Mucosa of stomach (tissue), 1 donor: ENCODE data around the gene TCEAL5.
A peak's percentile ranks its signal among the peaks of the same experiment; 100 is the strongest.
"Not testable (repeated sequence)": the region's sequence is repeated elsewhere in the genome, so short reads cannot be mapped to it uniquely, and the experiment has no call there.

Experiments
- H3K27me3 ChIP-seq: one replicate; pipeline ENCODE4 v1.7.0; 2013; ENCODE audit warnings: mild to moderate bottlenecking, low read length; ENCODE audit not compliant: control insufficient read depth, insufficient read depth
- H3K36me3 ChIP-seq: one replicate; pipeline ENCODE4 v1.7.0; 2013; ENCODE audit warnings: low read length; ENCODE audit not compliant: control insufficient read depth, insufficient read depth
- H3K4me1 ChIP-seq: one replicate; pipeline ENCODE4 v1.7.0; 2013; ENCODE audit warnings: mild to moderate bottlenecking, low read length; ENCODE audit not compliant: control insufficient read depth, insufficient read depth
- H3K4me3 ChIP-seq: one replicate; pipeline ENCODE4 v1.7.0; 2013; ENCODE audit warnings: low read length
- H3K9ac ChIP-seq: one replicate; pipeline ENCODE4 v1.7.0; 2013; ENCODE audit warnings: mild to moderate bottlenecking, low read length, moderate library complexity
- H3K9me3 ChIP-seq: one replicate; pipeline ENCODE4 v1.7.0; 2013; ENCODE audit warnings: mild to moderate bottlenecking, low read length, moderate library complexity; ENCODE audit not compliant: control insufficient read depth
- donor health status: Pancreatic carcinoma.

TCEAL5 gene

GRCh38 chrX:103256651-103257050, 19.9 kb downstream of the TCEAL5 start:
- Histone ChIP-seq H3K9ac (no peak overlapping the region), H3K36me3 (no peaks in the 10 kb centered on the region), H3K27me3 (no peaks in the 10 kb centered on the region), H3K4me1 (no peaks in the 10 kb centered on the region), H3K4me3 (no peak overlapping the region), H3K9me3 (no peaks in the 10 kb centered on the region)

GRCh38 chrX:103254921-103255493, 21.5 kb downstream of the TCEAL5 start, which contains the start of gene TCEAL8:
TSS of gene TCEAL8 (minus strand) at chrX:103255155. CDS start at chrX:103253979, 1,176 bp downstream.
- Histone ChIP-seq H3K4me3 (peak within 1 kb of the TSS; percentile 92), H3K9ac (peak within 1 kb of the TSS; percentile 93), H3K27me3 (no peaks in the 10 kb centered on the region), H3K9me3 (no peaks in the 10 kb centered on the region), H3K36me3 (no peaks in the 10 kb centered on the region), H3K4me1 (no peaks in the 10 kb centered on the region)

- Histone ChIP-seq H3K4me3 (peak overlapping the region; percentile 92), H3K9me3 (no peaks in the 10 kb centered on the region), H3K9ac (peak overlapping the region; percentile 93), H3K4me1 (no peaks in the 10 kb centered on the region), H3K36me3 (no peaks in the 10 kb centered on the region), H3K27me3 (no peaks in the 10 kb centered on the region)
Observed at GRCh38 chrX:103254171-103254824, 22.3 kb downstream of the TCEAL5 start.

GRCh38 chrX:103253608-103254007, 22.9 kb downstream of the TCEAL5 start:
- Histone ChIP-seq H3K27me3 (no peaks in the 10 kb centered on the region), H3K36me3 (no peaks in the 10 kb centered on the region), H3K4me1 (no peaks in the 10 kb centered on the region), H3K4me3 (peak overlapping the region; percentile 92), H3K9me3 (no peaks in the 10 kb centered on the region), H3K9ac (peak overlapping the region; percentile 93)

- Histone ChIP-seq H3K9me3 (no peaks in the 10 kb centered on the region), H3K36me3 (no peaks in the 10 kb centered on the region), H3K9ac (no peak overlapping the region), H3K27me3 (no peaks in the 10 kb centered on the region), H3K4me1 (no peaks in the 10 kb centered on the region), H3K4me3 (no peak overlapping the region)
Observed at GRCh38 chrX:103250977-103251376, 25.6 kb downstream of the TCEAL5 start.

- no peaks in the 10 kb centered on the region for H3K36me3 ChIP-seq
- H3K27me3 ChIP-seq, result no peaks in the 10 kb centered on the region
- no peaks in the 10 kb centered on the region for H3K4me1 ChIP-seq
- H3K9ac ChIP-seq, result no peak overlapping the region
- H3K4me3 ChIP-seq, result no peak overlapping the region
- H3K9me3 ChIP-seq, result no peaks in the 10 kb centered on the region
Observed at GRCh38 chrX:103249805-103250204, 26.7 kb downstream of the TCEAL5 start.

GRCh38 chrX:103248553-103248952, 28.0 kb downstream of the TCEAL5 start:
- Histone ChIP-seq H3K27me3 (no peaks in the 10 kb centered on the region), H3K4me1 (no peaks in the 10 kb centered on the region), H3K9ac (no peak overlapping the region), H3K9me3 (no peaks in the 10 kb centered on the region), H3K36me3 (no peaks in the 10 kb centered on the region), H3K4me3 (no peak overlapping the region)

GRCh38 chrX:103240155-103240554, 36.4 kb downstream of the TCEAL5 start:
- Histone ChIP-seq H3K9ac (no peak overlapping the region), H3K36me3 (no peaks in the 10 kb centered on the region)

GRCh38 chrX:103236296-103236695, 40.3 kb downstream of the TCEAL5 start:
- Histone ChIP-seq H3K4me1 (no peaks in the 10 kb centered on the region), H3K9me3 (no peaks in the 10 kb centered on the region), H3K9ac (no peak overlapping the region), H3K27me3 (no peaks in the 10 kb centered on the region), H3K4me3 (no peak overlapping the region), H3K36me3 (no peaks in the 10 kb centered on the region)

More at GRCh38 chrX:103240155-103240554, 36.4 kb downstream of the TCEAL5 start:
- Histone ChIP-seq H3K4me3 (no peak overlapping the region), H3K27me3 (no peaks in the 10 kb centered on the region), H3K4me1 (no peaks in the 10 kb centered on the region), H3K9me3 (no peaks in the 10 kb centered on the region)

- not testable (repeated sequence) for H3K9ac ChIP-seq, H3K27me3 ChIP-seq, H3K9me3 ChIP-seq, H3K4me1 ChIP-seq, H3K36me3 ChIP-seq, H3K4me3 ChIP-seq
Observed at GRCh38 chrX:103235608-103236007, 40.9 kb downstream of the TCEAL5 start.

- Histone ChIP-seq H3K9ac (no peak overlapping the region), H3K36me3 (no peaks in the 10 kb centered on the region), H3K27me3 (no peaks in the 10 kb centered on the region), H3K9me3 (no peaks in the 10 kb centered on the region), H3K4me1 (no peaks in the 10 kb centered on the region), H3K4me3 (no peak overlapping the region)
Observed at GRCh38 chrX:103234869-103235268, 41.7 kb downstream of the TCEAL5 start.

GRCh38 chrX:103233263-103233662, 43.3 kb downstream of the TCEAL5 start:
- no peak overlapping the region for H3K9ac ChIP-seq
- no peaks in the 10 kb centered on the region for H3K4me1 ChIP-seq

More at GRCh38 chrX:103233263-103233662, 43.3 kb downstream of the TCEAL5 start:
- no peaks in the 10 kb centered on the region for H3K36me3 ChIP-seq
- no peaks in the 10 kb centered on the region for H3K27me3 ChIP-seq
- H3K4me3 ChIP-seq, result no peak overlapping the region
- H3K9me3 ChIP-seq, result no peaks in the 10 kb centered on the region
